HEK293T (cell line): ENCODE measurements around the gene ESRRG.

Experiments used
- BHLHE40 ChIP-seq: fragments of 450-650 bp; IDR thresholded peaks from 2 replicates; pipeline ENCODE4 v1.6.1; 2016; ENCODE audit warnings: mild to moderate bottlenecking, moderate library complexity, borderline replicate concordance
- ELF4 ChIP-seq: fragments of 450-650 bp; IDR thresholded peaks from 2 replicates; pipeline ENCODE4 v1.6.1; 2017; ENCODE audit warnings: antibody characterized with exemption
- FOXA1 ChIP-seq: fragments of 450-650 bp; IDR thresholded peaks from 2 replicates; pipeline ENCODE4 v1.6.1; 2016; ENCODE audit warnings: mild to moderate bottlenecking
- FOXM1 ChIP-seq: fragments of 450-650 bp; IDR thresholded peaks from 2 replicates; pipeline ENCODE4 v1.6.1; 2017; ENCODE audit warnings: mild to moderate bottlenecking, borderline replicate concordance
- HDGF ChIP-seq: fragments of 450-650 bp; IDR thresholded peaks from 2 replicates; pipeline ENCODE4 v1.6.1; 2017; ENCODE audit warnings: antibody characterized with exemption, borderline replicate concordance
- SUZ12 ChIP-seq: fragments of 450-650 bp; IDR thresholded peaks from 2 replicates; pipeline ENCODE4 v1.6.1; 2016; ENCODE audit warnings: mild to moderate bottlenecking
- TARDBP ChIP-seq: fragments of 450-650 bp; IDR thresholded peaks from 2 replicates; pipeline ENCODE4 v1.6.1; 2016
- ZNF384 ChIP-seq: fragments of 450-650 bp; IDR thresholded peaks from 2 replicates; pipeline ENCODE4 v1.6.1; 2016
- TF ChIP-seq, protein P1 (sequence below): fragments of 450-650 bp; IDR thresholded peaks from 2 replicates; pipeline ENCODE4 v1.6.1; 2016

DNA sequence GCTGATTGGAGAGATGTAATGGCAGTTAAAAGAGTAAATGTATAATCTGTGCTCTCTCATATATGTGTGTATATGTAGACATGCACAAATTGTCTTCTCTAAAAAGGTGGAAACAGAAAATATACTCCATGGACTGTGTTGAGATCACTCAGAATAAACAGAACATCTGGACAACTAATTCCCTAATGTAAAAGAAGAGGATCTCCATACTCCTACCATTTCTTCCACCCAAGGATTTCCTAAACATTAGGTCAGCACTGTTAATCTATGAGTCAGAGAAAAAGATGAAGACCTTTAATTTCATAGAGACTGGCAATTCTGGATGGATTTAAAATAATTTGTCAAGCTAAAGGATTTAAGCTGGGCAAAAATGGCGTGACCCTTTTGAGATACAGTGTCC, 80.1 kb downstream of the ESRRG start:
- TF ChIP-seq, protein P1, sequence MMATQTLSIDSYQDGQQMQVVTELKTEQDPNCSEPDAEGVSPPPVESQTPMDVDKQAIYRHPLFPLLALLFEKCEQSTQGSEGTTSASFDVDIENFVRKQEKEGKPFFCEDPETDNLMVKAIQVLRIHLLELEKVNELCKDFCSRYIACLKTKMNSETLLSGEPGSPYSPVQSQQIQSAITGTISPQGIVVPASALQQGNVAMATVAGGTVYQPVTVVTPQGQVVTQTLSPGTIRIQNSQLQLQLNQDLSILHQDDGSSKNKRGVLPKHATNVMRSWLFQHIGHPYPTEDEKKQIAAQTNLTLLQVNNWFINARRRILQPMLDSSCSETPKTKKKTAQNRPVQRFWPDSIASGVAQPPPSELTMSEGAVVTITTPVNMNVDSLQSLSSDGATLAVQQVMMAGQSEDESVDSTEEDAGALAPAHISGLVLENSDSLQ, result no peak
- TF ChIP-seq HDGF (no peak), SUZ12 (no peak), ELF4 (no peak), TARDBP (no peak), FOXM1 (no peak), BHLHE40 (no peak), ZNF384 (no peak), FOXA1 (no peak)
